HUES64 (cell line): Measurements from ENCODE around the gene TMIGD1.

ENCODE experiments used
- H3K27ac ChIP-seq: 2 replicates; pipeline ENCODE4 v1.7.0; 2013; ENCODE audit warnings: low read depth, low read length, inconsistent platforms
- H3K27me3 ChIP-seq: 2 replicates; pipeline ENCODE4 v1.6.1; 2013; ENCODE audit warnings: mild to moderate bottlenecking, low read length; ENCODE audit not compliant: insufficient read depth
- H3K36me3 ChIP-seq: 2 replicates; pipeline ENCODE4 v1.6.1; 2013; ENCODE audit warnings: mild to moderate bottlenecking, low read length; ENCODE audit not compliant: insufficient read depth
- H3K4me1 ChIP-seq: 2 replicates; pipeline ENCODE4 v1.6.1; 2013; ENCODE audit warnings: mild to moderate bottlenecking, low read length, moderate library complexity; ENCODE audit not compliant: insufficient read depth
- H3K4me3 ChIP-seq: 2 replicates; pipeline ENCODE4 v1.5.1; 2013; ENCODE audit warnings: mild to moderate bottlenecking, low read length, moderate library complexity
- H3K9ac ChIP-seq: 2 replicates; pipeline ENCODE4 v1.6.1; 2013; ENCODE audit warnings: mild to moderate bottlenecking, low read depth, low read length
- H3K9me3 ChIP-seq: 2 replicates; pipeline ENCODE4 v1.6.1; 2013; ENCODE audit warnings: low read depth, low read length; ENCODE audit not compliant: insufficient read depth
- WGBS: fragments of 150-250, 120-280 bp; methylation state at CpG from one replicate; pipeline ENCODE4 v1.1.7; 2013; ENCODE audit warnings: missing lambda C conversion rate; 5-methylcytosine and 5-hydroxymethylcytosine counted together

The TMIGD1 gene

DNA sequence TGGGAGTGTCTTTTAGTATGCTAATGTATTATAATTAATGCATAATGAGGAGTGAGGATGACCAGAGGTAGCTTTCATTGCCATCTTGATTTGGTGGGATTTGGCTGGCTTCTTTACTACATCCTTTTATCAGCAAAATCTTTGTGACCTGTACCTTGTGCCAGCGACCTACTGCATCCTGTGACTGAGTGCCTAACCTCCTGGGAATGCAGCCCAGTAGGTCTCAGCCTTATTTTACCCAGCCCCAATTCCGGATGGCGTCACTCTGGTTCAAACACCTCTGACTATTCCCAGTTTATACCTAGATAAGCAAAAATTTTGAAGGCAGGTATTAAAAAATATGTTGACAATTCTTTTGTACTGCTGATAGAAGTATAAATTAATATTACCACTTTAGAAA is 31.6 kb downstream of the TMIGD1 start:
- Histone ChIP-seq H3K9me3 (0 out of 2 replicates have a peak, but pooled peaks cover 3% of the 10 kb centered on the region), H3K4me1 (no peaks in the 10 kb centered on the region), H3K27me3 (no peaks in the 10 kb centered on the region), H3K9ac (no peak overlapping the region), H3K27ac (no peak overlapping the region), H3K4me3 (no peak overlapping the region), H3K36me3 (no peaks in the 10 kb centered on the region)
- 91% methylated on average over 3 of the region's 3 CpGs for WGBS

DNA sequence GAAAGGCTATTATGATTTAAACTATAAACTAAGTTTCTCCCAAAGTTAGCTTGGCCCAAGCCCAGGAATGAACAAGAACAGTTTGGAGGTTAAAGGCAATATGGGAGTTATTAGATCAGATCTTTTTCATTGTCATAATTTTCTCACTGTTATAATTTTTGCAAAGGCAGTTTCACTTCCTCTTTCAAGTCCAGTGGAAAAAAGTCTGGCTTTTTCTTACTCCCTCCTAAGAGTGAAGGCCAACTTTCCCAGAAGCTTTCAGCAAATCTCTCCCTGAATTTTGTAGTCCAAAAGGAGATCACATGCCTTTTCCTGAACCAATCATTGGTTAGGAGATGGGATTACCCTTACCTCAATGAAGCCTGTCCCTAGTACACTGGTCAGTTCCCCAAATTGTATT is 33.0 kb downstream of the TMIGD1 start:
- Histone ChIP-seq H3K27ac (no peak overlapping the region), H3K27me3 (no peaks in the 10 kb centered on the region), H3K9me3 (0 out of 2 replicates have a peak, but pooled peaks cover 3% of the 10 kb centered on the region), H3K36me3 (no peaks in the 10 kb centered on the region), H3K9ac (no peak overlapping the region), H3K4me3 (no peak overlapping the region), H3K4me1 (no peaks in the 10 kb centered on the region)

DNA sequence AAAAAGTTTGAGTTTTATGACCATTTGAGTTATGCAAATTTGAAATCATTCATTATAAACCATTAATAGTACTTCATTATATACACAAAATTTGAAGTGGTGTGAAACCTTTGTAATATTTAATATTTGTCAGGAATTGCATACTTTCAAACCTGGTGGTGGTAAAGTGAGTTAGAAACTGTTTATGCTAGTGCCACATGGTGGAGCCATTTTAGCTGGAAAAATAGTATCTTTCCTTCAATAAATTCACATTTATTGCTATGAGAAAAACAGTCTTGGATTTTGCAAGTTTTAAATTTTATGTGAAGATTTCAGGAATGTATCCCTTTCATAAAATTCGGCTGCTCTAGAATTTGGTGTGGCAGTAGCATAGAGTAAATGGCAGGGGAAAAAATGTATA is 34.9 kb downstream of the TMIGD1 start:
- Histone ChIP-seq H3K9ac (no peak overlapping the region), H3K4me1 (no peaks in the 10 kb centered on the region), H3K36me3 (no peaks in the 10 kb centered on the region), H3K27me3 (peaks cover 2% of the 10 kb centered on the region; the same call in 1 of the 2 replicates), H3K9me3 (0 out of 2 replicates have a peak, but pooled peaks cover 3% of the 10 kb centered on the region), H3K4me3 (no peak overlapping the region), H3K27ac (no peak overlapping the region)
- WGBS: 91% methylated on average over 1 of the region's 1 CpG

DNA sequence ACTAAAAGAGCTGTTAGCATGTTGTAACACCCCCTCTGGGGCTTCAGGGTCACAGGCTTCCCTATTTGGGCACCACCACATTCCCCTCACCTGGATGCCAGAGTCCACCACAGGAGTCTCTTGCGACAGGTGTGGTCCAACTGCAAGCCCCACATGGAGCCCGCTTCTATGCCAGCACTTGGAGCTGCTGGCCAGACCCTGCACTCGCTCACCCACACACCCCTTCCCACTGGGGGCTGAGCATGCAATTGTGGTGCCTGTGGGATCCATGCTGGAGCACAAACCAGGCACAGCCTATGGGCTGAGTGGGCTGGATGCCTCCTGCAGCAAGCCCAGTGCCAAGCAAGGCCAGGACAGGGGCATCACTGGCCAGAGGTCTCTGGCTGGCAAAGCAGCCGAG is 36.1 kb downstream of the TMIGD1 start:
- 94% methylated on average over 3 of the region's 4 CpGs for WGBS
- Histone ChIP-seq H3K9me3 (0 out of 2 replicates have a peak, but pooled peaks cover 3% of the 10 kb centered on the region), H3K4me1 (no peaks in the 10 kb centered on the region), H3K27me3 (peaks cover 15% of the 10 kb centered on the region), H3K27ac (no peak overlapping the region), H3K9ac (no peak overlapping the region), H3K4me3 (no peak overlapping the region), H3K36me3 (no peaks in the 10 kb centered on the region)

DNA sequence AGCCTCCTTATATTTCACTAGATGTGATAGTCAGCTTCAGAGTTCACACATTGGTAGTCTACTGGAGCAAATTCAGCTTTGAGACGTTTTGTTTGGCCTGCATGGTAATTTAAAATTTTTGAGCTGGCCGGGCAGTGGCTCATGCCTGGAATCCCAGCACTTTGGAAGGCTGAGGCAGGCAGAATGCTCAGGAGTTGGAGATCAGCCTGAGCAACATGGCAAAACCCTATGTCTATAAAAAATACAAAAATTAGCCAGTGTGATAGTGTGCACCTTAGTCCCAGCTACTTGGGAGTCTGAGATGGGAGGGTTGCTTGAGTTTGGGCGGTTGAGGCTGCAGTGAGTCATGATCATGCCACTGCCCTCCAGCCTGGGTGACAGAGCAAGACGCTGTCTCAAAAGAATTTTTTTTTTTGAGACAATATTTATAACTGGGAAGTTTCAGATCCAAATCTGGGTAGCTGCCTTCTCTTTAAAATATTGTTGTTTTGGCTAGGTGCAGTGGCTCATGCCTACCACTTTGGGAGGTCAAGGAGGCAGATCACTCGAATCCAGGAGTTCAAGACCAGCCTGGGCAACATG is 37.3 kb downstream of the TMIGD1 start:
- 0 out of 2 replicates have a peak, but pooled peaks cover 3% of the 10 kb centered on the region for H3K4me1 ChIP-seq
- no peaks in the 10 kb centered on the region for H3K36me3 ChIP-seq
- H3K27ac ChIP-seq: no peak overlapping the region
- H3K27me3 ChIP-seq: peaks cover 20% of the 10 kb centered on the region
- H3K9me3 ChIP-seq: 0 out of 2 replicates have a peak, but pooled peaks cover 3% of the 10 kb centered on the region
- no peak overlapping the region for H3K9ac ChIP-seq
- H3K4me3 ChIP-seq: no peak overlapping the region
- whole genome bisulfite sequencing: 80% methylated on average over 5 of the region's 5 CpGs

DNA sequence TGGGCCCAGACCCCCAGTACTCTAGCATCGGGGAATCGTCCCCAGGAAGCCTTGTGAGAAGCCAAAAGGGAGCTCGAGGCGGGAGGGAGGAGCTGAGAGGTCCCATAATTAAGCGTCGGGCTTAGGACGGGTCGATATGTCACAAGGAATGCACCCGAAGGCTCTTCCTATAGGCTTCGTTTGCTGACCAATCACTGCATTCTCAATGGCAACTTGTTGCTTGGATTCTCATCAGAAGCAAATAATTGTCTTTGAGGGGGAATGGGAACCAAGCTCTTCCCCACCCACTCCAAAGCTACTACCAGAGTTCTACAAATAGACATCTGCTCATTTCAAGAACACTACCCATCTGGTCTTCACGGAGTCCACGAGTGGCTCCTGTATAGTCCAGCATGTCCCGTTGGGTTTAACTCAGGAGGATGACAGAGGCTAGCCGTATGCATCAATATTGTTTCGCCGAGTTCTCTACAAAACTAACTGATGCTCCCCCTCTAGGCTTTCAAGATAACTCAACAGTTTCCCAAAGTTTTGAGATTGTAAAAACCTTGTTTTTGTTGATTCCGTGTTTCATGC is 41.5 kb downstream of the TMIGD1 start:
- peaks cover 10% of the 10 kb centered on the region; the same call in 1 of the 2 replicates for H3K4me1 ChIP-seq
- 34% methylated on average over 17 of the region's 17 CpGs for WGBS
- H3K27ac ChIP-seq: peak overlapping the region; percentile 71; the same call in 1 of the 2 replicates
- no peaks in the 10 kb centered on the region for H3K9me3 ChIP-seq
- peak overlapping the region; percentile 92 for H3K4me3 ChIP-seq
- H3K9ac ChIP-seq: peak overlapping the region; percentile 76
- peaks cover 20% of the 10 kb centered on the region for H3K27me3 ChIP-seq
- peaks cover 27% of the 10 kb centered on the region for H3K36me3 ChIP-seq

DNA sequence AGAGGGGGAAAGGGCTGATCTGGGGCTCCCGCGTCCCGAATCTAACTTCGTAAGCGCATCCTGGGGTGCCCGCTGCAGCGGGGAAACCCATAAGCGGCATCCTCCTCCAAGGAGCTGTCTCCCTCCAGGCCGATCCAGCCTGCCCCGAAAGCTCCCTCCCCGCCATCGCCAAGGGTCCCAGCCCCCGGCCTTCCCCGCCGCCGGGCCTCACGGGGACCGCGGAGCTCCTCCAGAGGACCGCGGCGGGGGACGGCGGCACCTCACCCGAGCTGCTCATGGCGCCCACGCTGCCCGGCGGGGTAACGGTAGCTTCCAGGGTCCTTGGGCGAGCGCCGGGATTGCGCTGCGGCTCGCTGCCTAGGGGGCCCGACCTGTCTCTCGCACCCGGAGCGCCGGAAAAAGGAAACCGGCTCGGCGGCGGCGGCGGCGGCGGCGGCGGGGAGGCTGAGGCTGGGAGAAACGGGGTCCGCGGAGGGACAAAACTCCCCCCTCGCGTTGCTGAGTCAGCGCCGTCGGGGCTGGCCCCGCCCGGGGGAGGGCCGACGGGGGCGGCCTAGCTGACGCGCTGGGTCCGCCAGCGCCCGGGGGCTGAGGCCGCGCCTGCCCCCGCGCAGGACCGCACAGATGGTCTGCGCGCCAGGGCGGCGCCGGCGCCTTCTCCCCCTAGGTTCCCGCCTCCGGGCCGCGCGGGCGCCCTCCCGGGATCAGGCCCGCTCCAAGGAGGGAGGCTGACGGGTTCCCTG is 42.1 kb downstream of the TMIGD1 start, which contains the start of gene BLMH:
BLMH (minus strand) TSS at position 402 of the 743 bp plus-strand sequence; CDS start at position 277, 125 bp downstream.
- H3K4me3 ChIP-seq: peak within 1 kb of the TSS; percentile 92
- H3K27ac ChIP-seq: peak within 1 kb of the TSS; percentile 71; the same call in 1 of the 2 replicates
- H3K27me3 ChIP-seq: peaks cover 20% of the 10 kb centered on the region
- under 1% methylated on average over 89 of the region's 89 CpGs for WGBS
- H3K9ac ChIP-seq: peak within 1 kb of the TSS; percentile 80
- peaks cover 10% of the 10 kb centered on the region; the same call in 1 of the 2 replicates for H3K4me1 ChIP-seq
- no peaks in the 10 kb centered on the region for H3K9me3 ChIP-seq
- peaks cover 34% of the 10 kb centered on the region for H3K36me3 ChIP-seq

DNA sequence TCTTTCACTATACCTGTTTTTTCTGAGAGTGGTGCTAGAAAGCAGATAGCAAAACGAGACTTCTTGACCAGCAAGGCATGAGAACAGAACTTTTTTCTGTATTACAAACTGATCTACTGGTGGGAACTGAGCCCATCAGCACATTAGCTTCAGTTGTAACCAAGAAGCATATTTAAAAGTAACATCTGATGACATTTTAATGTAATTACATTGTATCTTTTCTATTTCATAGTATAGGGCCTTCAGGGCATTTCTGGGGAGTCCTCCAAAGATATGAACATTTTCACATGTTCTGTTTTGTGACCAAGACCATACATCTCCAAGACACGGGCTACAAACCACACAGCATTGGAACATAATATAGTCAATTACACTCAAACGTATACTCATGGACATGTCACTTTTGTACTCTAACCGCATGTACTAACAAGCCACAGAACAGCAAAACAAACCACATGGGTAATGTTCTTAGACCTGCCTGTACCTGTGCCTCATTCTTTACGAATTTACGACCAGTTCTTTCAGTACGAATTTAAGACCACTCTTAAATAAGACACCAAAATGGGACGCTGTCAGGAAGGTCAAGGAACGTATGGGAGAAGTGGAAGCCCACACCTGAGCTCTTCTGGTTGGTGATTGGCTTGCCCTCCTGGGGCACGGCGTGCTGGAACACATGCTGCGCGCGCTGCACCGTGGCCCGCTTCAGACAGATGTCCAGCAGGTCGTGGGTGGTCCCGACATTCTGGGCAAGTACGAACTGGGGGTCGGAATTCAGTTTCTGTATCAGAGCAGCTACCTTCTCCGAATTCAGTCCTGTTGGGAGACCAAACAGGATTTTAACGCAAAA is 42.9 kb downstream of the TMIGD1 start:
- Histone ChIP-seq H3K27me3 (peaks cover 20% of the 10 kb centered on the region), H3K36me3 (peaks cover 42% of the 10 kb centered on the region), H3K9me3 (no peaks in the 10 kb centered on the region), H3K4me1 (peaks cover 10% of the 10 kb centered on the region; the same call in 1 of the 2 replicates), H3K27ac (peak overlapping the region; percentile 71; the same call in 1 of the 2 replicates), H3K9ac (peak overlapping the region; percentile 80), H3K4me3 (peak overlapping the region; percentile 92)
- WGBS: 9% methylated on average over 22 of the region's 22 CpGs

DNA sequence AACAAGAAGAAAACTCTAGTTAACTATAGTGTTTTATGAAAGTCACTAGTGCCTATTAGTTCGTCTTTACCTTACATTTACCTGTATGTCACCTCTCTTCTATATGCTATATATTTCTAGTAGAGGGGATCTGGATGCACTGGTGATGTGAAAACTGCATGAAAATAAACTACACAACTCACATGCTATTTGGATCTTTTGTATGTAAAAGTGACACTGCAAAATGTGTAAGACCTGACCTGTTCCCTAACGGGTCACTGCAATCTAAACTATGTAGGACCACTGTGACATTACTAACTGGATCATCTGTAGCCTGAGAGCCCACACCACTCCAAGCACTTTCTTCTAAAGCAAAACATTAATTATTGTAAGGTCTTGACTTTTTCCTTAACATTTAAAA is 43.8 kb downstream of the TMIGD1 start:
- no peak overlapping the region for H3K9ac ChIP-seq
- peaks cover 20% of the 10 kb centered on the region for H3K27me3 ChIP-seq
- 92% methylated on average over 1 of the region's 2 CpGs for WGBS
- H3K4me3 ChIP-seq: no peak overlapping the region
- peaks cover 50% of the 10 kb centered on the region for H3K36me3 ChIP-seq
- no peak overlapping the region for H3K27ac ChIP-seq
- no peaks in the 10 kb centered on the region for H3K9me3 ChIP-seq
- H3K4me1 ChIP-seq: peaks cover 10% of the 10 kb centered on the region; the same call in 1 of the 2 replicates

DNA sequence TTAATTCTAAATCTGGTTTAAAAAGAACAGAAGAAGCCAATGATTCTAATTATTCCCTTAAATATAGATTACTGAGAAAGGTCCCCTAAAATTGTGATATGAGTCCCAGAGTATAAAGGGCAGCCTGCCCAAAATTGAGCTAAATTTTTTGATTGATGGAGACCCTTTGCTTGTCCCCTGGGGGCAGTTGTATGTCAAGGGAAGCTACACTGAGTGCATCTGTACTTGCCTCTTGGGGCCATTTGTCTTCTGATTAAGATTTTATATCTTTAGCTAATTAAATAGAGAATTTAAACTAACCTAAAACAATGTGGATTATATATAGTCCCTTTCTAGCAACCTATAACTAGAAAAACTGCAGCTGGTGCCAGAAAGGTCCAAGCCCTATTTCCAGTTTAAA is 54.7 kb downstream of the TMIGD1 start:
- Histone ChIP-seq H3K27ac (no peak overlapping the region), H3K36me3 (peaks cover 83% of the 10 kb centered on the region), H3K27me3 (no peaks in the 10 kb centered on the region), H3K4me1 (no peaks in the 10 kb centered on the region), H3K4me3 (no peak overlapping the region), H3K9me3 (no peaks in the 10 kb centered on the region), H3K9ac (no peak overlapping the region)
